Kidney glomerular epithelial cell (primary cell): Measurements from ENCODE around the gene DPP4.
"Not testable (repeated sequence)": the region's sequence is repeated elsewhere in the genome, so short reads cannot be mapped to it uniquely, and the experiment has no call there.

Experiments used
- DNase-seq: peaks from one replicate; lab custom pipeline; 2025; lab: John Stamatoyannopoulos, UW

The DPP4 gene

GRCh38 chr2:161988589-161988988, 85.4 kb downstream of the DPP4 start:
- DNase-seq, result peak; percentile 30

GRCh38 chr2:161987311-161987710, 86.7 kb downstream of the DPP4 start:
- no peak for DNase-seq

GRCh38 chr2:161983866-161984265, 90.1 kb downstream of the DPP4 start:
- peak; percentile 15 for DNase-seq

- DNase-seq, result no peak
Observed at GRCh38 chr2:161983331-161983651, 90.7 kb downstream of the DPP4 start.

- DNase-seq, result no peak
Observed at GRCh38 chr2:161982548-161983330, 91.3 kb downstream of the DPP4 start.

GRCh38 chr2:161981679-161982250, 92.2 kb downstream of the DPP4 start:
- no peak for DNase-seq

GRCh38 chr2:161980976-161981375, 93.0 kb downstream of the DPP4 start:
- DNase-seq, result no peak

GRCh38 chr2:161979490-161979889, 94.5 kb downstream of the DPP4 start:
- DNase-seq, result no peak

- DNase-seq, result not testable (repeated sequence)
Observed at GRCh38 chr2:161977926-161978325, 96.1 kb downstream of the DPP4 start.

GRCh38 chr2:161976917-161977316, 97.1 kb downstream of the DPP4 start:
- no peak for DNase-seq

- no peak for DNase-seq
Observed at GRCh38 chr2:161976295-161976694, 97.7 kb downstream of the DPP4 start.

GRCh38 chr2:161975813-161976160, 98.2 kb downstream of the DPP4 start:
- no peak for DNase-seq

- no peak for DNase-seq
Observed at GRCh38 chr2:161975062-161975812, 98.8 kb downstream of the DPP4 start.

GRCh38 chr2:161974461-161974860, 99.6 kb downstream of the DPP4 start:
- DNase-seq, result no peak

GRCh38 chr2:161972866-161973265, 101.1 kb downstream of the DPP4 start:
- no peak for DNase-seq

- DNase-seq, result no peak
Observed at GRCh38 chr2:161972232-161972631, 101.8 kb downstream of the DPP4 start.

- no peak for DNase-seq
Observed at GRCh38 chr2:161971551-161971950, 102.5 kb downstream of the DPP4 start.

- no peak for DNase-seq
Observed at GRCh38 chr2:161969159-161969558, 104.9 kb downstream of the DPP4 start.

- no peak for DNase-seq
Observed at GRCh38 chr2:161965994-161966393, 108.0 kb downstream of the DPP4 start.

GRCh38 chr2:161964160-161964559, 109.9 kb downstream of the DPP4 start:
- no peak for DNase-seq

GRCh38 chr2:161962160-161962559, 111.9 kb downstream of the DPP4 start:
- no peak for DNase-seq

GRCh38 chr2:161961061-161961460, 113.0 kb downstream of the DPP4 start:
- no peak for DNase-seq

GRCh38 chr2:161956738-161957137, 117.3 kb downstream of the DPP4 start:
- no peak for DNase-seq
